Natural killer cell (primary cell): Measurements from ENCODE around the gene CALB2. TPM values are rescaled to one million over a fixed set of nuclear protein-coding genes. Genes with fewer than 3 reads are reported as not detected.

Experiments
- ATAC-seq, 3 donors: fragments of 150-1000 bp in 2 of 3; fragments of 200-7000 bp in 1 of 3; cut with Tn5 transposase; 1 replicate in 1 of 3; 2 replicates in 2 of 3; pipeline ENCODE4 v1.10.0; 2021; ENCODE audit warnings: mild to moderate bottlenecking in 2 of 3, moderate library complexity in 2 of 3
- DNase-seq, 2 donors: peaks; one replicate each; pipeline versions ENCODE4 v3.0.0 to v3.0.0-alpha.2; 2013 to 2021; ENCODE audit warnings: mixed read lengths in 1 of 2
- H3K27ac ChIP-seq: one replicate; pipeline ENCODE4 v1.5.1; 2013; ENCODE audit warnings: mild to moderate bottlenecking, low read length
- H3K27me3 ChIP-seq: one replicate; pipeline ENCODE4 v1.6.1; 2013; ENCODE audit warnings: low read length; ENCODE audit not compliant: control insufficient read depth, insufficient read depth
- H3K36me3 ChIP-seq: one replicate; pipeline ENCODE4 v1.6.1; 2013; ENCODE audit warnings: low read length; ENCODE audit not compliant: control insufficient read depth, insufficient read depth
- H3K4me1 ChIP-seq: one replicate; pipeline ENCODE4 v1.6.1; 2013; ENCODE audit warnings: low read length; ENCODE audit not compliant: control insufficient read depth, insufficient read depth
- H3K4me3 ChIP-seq: one replicate; pipeline ENCODE4 v1.5.1; 2013; ENCODE audit warnings: low read length
- H3K9me3 ChIP-seq: one replicate; pipeline ENCODE4 v1.6.1; 2013; ENCODE audit warnings: low read length; ENCODE audit not compliant: control insufficient read depth, insufficient read depth
- H3K27ac Mint-ChIP-seq, 2 donors: one replicate each; pipeline ENCODE4 v1.8.0; 2022; ENCODE audit warnings: mild to moderate bottlenecking in 2 of 2, mixed read lengths in 2 of 2, moderate library complexity in 1 of 2
- H3K27me3 Mint-ChIP-seq, 2 donors: one replicate each; pipeline ENCODE4 v1.8.0; 2022; ENCODE audit warnings: low read depth in 2 of 2, mixed read lengths in 2 of 2
- H3K36me3 Mint-ChIP-seq: one replicate; pipeline ENCODE4 v1.8.0; 2022; ENCODE audit warnings: mixed read lengths
- H3K4me1 Mint-ChIP-seq, 2 donors: one replicate each; pipeline ENCODE4 v1.8.0; 2022; ENCODE audit warnings: mixed read lengths in 2 of 2
- H3K4me3 Mint-ChIP-seq: one replicate; pipeline ENCODE4 v1.8.0; 2022; ENCODE audit warnings: mild to moderate bottlenecking, moderate library complexity, mixed read lengths
- H3K9me3 Mint-ChIP-seq, 2 donors: one replicate each; pipeline ENCODE4 v1.8.0; 2022; ENCODE audit warnings: mixed read lengths in 2 of 2
- WGBS: methylation state at CpG from one replicate; pipeline ENCODE4 v1.1.7; 2013; ENCODE audit warnings: missing lambda C conversion rate; ENCODE audit not compliant: insufficient coverage; 5-methylcytosine and 5-hydroxymethylcytosine counted together
- intact Hi-C: fragments of 100-400 bp; cut with micrococcal nuclease; formaldehyde crosslinking; loops from one replicate; pipeline ENCODE4 v1.14.2; 2022
- total RNA-seq, 4 donors: library from RNA; stranded (reverse); fragments of 120-200 nt in 1 of 4; gene quantifications; one replicate each; pipeline versions ENCODE4 v1.2.3 to v1.2.4, GENCODE V29; 2013 to 2022
- TF ChIP-seq, protein P1 (sequence below): fragments of 200-600 bp; IDR thresholded peaks from one replicate; pipeline ENCODE4 v1.8.0; 2022; ENCODE audit warnings: antibody characterized with exemption

The CALB2 gene
- total RNA-seq, 3 donors from 2014 or later (not counting 1 experiment from before 2014, with no cell fraction given), result not detected

DNA sequence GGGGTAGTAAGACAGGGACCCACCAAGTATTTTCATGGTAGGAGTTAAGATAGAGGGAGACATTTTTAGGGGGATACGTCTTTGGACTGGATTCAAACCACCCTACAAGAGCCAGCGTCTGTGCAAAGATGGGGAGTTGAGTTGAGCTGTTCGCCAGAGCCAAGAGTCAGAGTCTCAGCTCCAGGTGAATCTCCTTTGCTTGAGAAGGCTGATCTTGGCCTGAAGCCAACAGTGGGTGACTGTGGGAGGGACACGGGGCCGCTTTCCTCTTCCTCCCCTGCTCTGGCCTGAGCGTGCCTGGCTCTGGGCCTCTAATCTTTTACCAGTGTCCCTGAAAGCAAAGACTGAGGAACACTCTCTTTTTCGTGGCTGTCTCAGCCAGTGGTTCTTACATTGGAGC is 78.0 kb downstream of the CALB2 start:
- Mint-ChIP-seq H3K27me3 (peaks cover 7 to 12% of the 10 kb centered on the region in 2 donors), H3K4me3 (no peak overlapping the region), H3K9me3 (no peaks in the 10 kb centered on the region), H3K36me3 (no peaks in the 10 kb centered on the region), H3K27ac (no peak overlapping the region), H3K4me1 (no peaks in the 10 kb centered on the region)
- no peak for DNase-seq
- no peaks in the 10 kb centered on the region for H3K4me1 ChIP-seq
- H3K36me3 ChIP-seq, result no peaks in the 10 kb centered on the region
- intact Hi-C loops, result no loop called here
- TF ChIP-seq, protein P1, sequence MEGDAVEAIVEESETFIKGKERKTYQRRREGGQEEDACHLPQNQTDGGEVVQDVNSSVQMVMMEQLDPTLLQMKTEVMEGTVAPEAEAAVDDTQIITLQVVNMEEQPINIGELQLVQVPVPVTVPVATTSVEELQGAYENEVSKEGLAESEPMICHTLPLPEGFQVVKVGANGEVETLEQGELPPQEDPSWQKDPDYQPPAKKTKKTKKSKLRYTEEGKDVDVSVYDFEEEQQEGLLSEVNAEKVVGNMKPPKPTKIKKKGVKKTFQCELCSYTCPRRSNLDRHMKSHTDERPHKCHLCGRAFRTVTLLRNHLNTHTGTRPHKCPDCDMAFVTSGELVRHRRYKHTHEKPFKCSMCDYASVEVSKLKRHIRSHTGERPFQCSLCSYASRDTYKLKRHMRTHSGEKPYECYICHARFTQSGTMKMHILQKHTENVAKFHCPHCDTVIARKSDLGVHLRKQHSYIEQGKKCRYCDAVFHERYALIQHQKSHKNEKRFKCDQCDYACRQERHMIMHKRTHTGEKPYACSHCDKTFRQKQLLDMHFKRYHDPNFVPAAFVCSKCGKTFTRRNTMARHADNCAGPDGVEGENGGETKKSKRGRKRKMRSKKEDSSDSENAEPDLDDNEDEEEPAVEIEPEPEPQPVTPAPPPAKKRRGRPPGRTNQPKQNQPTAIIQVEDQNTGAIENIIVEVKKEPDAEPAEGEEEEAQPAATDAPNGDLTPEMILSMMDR, result no peak
- H3K27ac ChIP-seq, result no peak overlapping the region
- 71% methylated on average over 7 of the region's 7 CpGs for WGBS
- no peaks in the 10 kb centered on the region for H3K27me3 ChIP-seq
- no peaks in the 10 kb centered on the region for H3K9me3 ChIP-seq
- ATAC-seq, result no peak
- H3K4me3 ChIP-seq, result no peak overlapping the region

DNA sequence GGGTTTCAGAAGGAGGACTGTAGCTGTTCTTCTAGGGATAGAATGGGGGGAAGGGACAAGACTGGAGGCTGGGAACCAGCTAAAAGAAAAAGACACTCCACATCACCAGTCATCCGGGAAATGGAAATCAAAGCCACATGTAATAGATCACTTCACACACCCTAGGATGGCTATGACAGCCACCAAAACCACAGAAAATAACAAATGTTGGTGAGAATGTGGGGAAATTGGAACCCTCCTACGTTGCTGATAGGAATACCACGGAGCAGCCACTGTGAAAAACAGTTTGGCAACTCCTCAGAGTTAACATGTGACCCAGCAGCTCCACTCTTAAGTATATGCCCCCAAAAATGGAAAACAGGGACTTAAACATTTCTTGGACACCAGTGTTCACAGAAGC is 81.0 kb downstream of the CALB2 start:
- 0% methylated on average over 2 of the region's 3 CpGs for WGBS
- TF ChIP-seq, protein P1, result no peak
- no peaks in the 10 kb centered on the region for H3K36me3 Mint-ChIP-seq
- Histone ChIP-seq H3K4me1 (no peaks in the 10 kb centered on the region), H3K36me3 (no peaks in the 10 kb centered on the region), H3K27me3 (no peaks in the 10 kb centered on the region), H3K4me3 (no peak overlapping the region), H3K27ac (no peak overlapping the region), H3K9me3 (peaks cover 12% of the 10 kb centered on the region)
- peaks cover 0 to 5% of the 10 kb centered on the region in 2 donors for H3K4me1 Mint-ChIP-seq
- H3K4me3 Mint-ChIP-seq, result no peak overlapping the region
- H3K27ac Mint-ChIP-seq, result no peak overlapping the region
- intact Hi-C loops, result no loop called here
- H3K9me3 Mint-ChIP-seq, result peaks cover 5% of the 10 kb centered on the region in 2 donors
- DNase-seq, result no peak
- ATAC-seq, result no peak
- peaks cover 7 to 12% of the 10 kb centered on the region in 2 donors for H3K27me3 Mint-ChIP-seq

Other genes with a start within 250 kb of the CALB2 start
- 1 to 10 TPM in 1 of 3 donors, under 1 TPM in 2; 0.43 to 1.1 (median 0.82) TPM for gene HYDIN, start 128.0 kb upstream of the CALB2 start, total RNA-seq
- gene CMTR2, start 69.3 kb upstream of the CALB2 start, total RNA-seq, result 10 to 100 TPM; 18.1 to 37.2 (median 23.1) TPM
- not detected for gene TLE7, start 83.3 kb downstream of the CALB2 start, total RNA-seq
- gene ZNF23, start 103.5 kb downstream of the CALB2 start, total RNA-seq, result 1 to 10 TPM; 7.2 to 8.9 (median 7.8) TPM
- 1 to 10 TPM; 3.4 to 6.1 (median 3.6) TPM for gene ZNF19, start 130.6 kb downstream of the CALB2 start, total RNA-seq
- not detected for gene CHST4, start 167.7 kb downstream of the CALB2 start, total RNA-seq
- gene TAT, start 218.4 kb downstream of the CALB2 start, total RNA-seq, result not detected